GM15510 (cell line): ENCODE results near the gene FETUB.

Source experiments
- POLR2A ChIP-seq: IDR thresholded peaks from 3 replicates; pipeline ENCODE4 v1.6.1; 2011; ENCODE audit warnings: borderline replicate concordance; ENCODE audit not compliant: insufficient read length; ENCODE audit errors: extremely low read depth

The FETUB gene

DNA sequence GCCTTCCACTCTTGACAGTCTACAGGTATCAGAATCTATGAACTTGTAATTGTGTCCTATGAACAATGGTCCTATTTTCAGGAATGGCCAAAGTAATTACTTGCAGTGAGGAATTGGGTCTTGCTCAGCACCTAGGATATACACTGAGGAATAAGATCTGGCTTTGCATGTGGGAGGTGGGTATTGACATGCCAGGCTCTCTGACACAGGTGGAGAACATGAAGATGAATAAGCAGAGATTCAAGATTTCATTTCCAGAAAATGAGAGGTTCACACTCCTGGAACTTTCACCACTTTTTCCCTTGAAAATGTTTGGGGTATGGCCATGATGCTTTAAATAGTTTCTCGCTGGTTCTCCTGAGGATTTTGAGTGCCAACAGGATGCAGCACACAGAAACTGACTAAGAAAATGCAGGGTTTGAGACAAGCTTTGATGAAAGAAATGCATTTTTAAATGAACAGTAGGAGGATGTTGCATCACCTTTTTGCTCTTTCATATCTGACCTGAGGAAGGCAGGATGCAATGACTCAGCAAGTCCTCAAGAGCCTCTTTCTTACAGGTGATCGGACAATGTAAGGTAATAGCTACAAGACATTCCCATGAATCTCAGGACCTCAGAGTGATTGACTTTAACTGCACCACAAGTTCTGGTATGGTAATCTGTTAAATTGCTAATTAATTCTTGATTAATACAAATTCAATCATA is 29.3 kb downstream of the FETUB start:
- no peak for TF ChIP-seq POLR2A

DNA sequence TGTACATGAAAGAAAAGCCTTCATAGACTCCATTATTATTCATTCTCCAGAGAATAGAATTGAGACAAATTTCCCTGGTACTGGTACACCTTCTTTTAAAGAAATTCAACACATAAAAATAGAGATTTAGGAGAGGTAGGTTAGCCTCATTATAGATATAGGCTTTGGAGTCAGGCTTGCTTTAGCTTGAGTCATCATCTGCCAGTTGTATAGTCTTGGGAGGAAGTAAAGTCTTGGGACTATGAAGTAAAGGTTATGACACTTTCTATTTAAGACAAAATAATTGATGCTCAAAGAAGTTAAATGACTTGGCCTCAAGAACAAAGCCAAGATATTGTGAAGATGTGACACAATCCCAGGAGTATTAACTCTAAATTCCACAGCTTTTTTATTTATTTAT is 30.0 kb downstream of the FETUB start:
- TF ChIP-seq POLR2A: no peak

DNA sequence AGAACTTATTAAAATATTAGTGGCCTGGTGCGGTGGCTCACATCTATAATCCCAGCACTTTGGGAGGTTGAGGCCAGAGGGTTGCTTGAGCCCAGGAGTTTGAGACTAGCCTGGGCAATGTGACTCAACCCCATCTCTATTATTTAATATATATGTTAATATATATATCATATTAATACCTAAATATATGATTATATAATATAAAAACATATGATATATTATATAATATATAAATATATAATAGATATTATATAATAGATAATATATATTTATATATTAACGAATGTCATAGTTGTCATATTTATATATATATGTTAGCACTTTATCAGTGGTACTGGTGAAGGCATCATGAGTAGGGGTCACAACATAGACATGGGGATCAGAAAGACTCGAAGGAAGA is 30.9 kb downstream of the FETUB start:
- TF ChIP-seq POLR2A: no peak

DNA sequence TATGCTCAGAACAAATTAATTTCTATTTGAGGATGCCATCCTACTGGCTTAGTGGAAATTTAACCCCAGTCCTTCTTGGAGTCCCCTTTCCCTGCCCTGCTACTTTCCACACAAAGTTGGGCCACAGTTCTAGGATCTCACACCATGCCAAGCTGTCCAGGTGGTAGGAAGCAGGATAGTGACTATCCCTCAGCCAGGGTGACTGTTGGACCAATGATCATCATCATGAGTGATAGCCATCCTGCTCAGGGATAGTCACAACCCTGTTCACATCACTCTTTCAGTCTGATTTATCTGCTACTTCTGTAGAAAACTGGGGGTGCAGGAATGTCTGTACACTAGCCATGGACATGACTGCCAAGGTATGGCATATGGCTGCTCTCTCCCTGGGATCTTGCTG is 38.4 kb downstream of the FETUB start:
- no peak for TF ChIP-seq POLR2A

DNA sequence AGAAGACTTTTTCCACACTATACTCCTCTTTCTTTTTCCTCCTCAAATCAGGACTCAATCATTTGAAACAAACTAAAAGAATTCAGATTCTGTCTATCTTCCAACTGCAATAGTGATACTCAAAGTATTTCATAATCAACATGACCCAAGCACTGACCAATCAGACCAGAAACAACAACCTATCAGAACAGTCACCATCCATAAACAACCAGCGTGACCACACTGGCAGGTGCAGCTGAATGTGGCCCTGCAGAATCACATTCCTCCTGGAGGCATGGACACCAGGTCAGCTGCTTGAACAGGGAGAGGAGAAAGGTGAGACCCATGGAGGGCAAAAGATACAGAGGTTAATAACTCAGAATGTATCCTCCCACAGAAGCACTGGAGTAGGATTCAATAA is 39.0 kb downstream of the FETUB start:
- TF ChIP-seq POLR2A: no peak

DNA sequence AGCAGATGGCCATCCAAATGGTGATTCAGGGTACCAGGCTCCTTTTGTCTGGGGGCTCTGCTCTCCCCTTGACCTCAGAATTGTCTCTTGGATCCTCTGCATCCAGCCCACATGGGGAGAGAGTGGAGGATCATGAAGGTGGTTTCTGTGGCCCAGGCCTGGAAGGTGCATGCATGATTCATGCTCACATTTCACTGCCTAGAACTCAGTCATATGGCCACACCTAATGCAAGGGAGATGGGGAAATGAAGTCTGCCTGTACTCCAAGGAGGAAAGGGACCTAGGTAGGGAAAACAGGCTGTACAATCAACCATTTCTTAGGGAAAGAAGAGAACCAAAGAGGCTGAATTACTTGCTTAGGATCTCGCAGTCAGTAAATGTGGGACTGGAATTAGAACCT is 40.7 kb downstream of the FETUB start:
- TF ChIP-seq POLR2A: no peak

DNA sequence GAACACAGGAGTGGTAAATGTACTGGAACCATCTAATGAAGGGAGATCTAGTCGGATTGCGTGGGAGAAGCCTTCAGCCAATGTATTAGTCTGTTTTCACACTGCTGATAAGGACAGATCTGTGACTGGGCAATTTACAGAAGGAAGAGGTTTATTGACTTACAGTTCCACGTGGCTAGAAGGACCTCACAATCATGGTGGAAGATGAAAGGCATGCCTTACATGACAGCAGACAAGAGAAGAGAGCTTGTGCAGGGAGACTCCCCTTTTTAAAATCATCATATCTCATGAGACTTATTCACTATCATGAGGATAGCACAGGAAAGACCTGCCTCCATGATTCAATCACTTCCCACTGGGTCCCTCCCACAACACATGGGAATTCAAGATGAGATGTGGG is 42.6 kb downstream of the FETUB start:
- no peak for TF ChIP-seq POLR2A

DNA sequence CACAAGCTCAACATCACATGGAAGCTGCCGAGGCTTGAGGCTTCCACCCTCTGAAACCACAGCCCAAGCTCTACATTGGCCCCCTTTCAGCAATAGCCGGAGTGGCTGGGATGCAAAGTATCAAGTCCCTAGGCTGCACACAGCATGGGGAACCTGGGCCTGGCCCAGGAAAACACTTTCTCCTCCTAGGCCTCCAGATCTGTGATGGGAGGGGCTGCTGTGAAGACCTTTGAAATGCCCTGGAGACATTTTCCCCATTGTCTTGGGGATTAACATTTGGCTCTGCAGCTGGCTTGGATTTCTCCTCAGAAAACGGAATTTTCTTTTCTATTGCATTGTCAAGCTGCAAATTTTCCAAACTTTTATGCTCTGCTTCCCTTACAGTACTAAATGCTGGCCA is 43.8 kb downstream of the FETUB start:
- TF ChIP-seq POLR2A: no peak

DNA sequence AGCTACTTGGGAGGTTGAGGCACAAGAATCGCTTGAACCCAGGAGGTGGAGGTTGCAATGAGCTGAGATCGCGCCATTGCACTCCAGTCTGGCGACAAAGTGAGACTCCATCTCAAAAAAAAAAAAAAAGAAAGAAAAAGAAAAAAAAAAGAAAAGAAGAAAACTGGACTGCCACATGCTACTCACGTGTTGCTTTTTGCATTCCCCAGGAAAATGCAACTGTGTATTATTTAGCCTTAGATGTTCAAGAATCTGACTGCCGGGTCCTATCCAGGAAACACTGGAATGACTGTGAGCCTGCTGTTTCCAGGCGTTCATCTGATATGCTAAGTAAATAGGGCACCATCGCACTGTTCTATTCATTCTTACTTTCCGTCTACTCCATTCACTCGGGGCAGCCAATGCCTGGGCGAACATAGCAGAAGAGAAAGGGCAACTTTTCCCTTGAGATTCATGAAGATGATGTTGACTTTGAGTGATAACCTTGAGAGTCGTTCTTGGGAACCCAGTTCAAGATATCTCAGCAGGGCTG is 47.0 kb downstream of the FETUB start:
- TF ChIP-seq POLR2A: no peak

DNA sequence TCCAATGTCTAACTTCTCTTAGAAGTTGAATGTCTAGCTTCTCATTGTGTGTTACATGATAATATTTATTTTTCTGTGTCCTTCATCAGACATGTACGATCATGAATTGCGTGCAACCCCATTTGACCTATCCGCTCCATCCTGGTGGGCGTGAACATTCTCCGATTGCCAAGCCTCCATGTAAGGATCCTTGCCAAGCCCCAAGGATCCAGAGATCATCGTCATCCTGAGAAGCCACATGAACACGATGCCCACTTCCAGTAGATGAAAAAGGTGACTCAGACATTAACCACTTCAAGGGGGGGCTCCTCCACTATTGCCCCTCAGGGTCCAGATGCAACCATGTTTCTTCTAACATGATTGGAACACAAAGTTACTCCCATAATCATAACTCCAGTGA is 51.5 kb downstream of the FETUB start:
- TF ChIP-seq POLR2A: no peak

DNA sequence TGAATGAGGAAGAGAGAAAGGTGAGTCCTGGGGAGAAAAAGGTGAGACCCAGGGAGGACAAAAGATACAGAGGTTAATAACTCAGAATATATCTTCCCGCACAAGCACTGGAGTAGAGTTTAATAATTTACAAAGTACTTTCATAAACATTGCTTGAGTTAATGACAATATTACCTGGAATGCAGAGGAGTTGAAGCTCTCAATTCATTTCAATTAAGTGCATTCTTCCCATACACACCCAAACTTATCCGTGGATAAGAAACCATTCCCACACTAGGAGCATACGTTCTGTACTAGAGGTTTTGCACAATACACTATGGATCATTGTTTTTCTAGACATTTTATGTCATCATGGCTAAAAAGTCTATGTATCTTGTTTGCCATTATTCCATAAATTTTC is 53.6 kb downstream of the FETUB start:
- TF ChIP-seq POLR2A: no peak

DNA sequence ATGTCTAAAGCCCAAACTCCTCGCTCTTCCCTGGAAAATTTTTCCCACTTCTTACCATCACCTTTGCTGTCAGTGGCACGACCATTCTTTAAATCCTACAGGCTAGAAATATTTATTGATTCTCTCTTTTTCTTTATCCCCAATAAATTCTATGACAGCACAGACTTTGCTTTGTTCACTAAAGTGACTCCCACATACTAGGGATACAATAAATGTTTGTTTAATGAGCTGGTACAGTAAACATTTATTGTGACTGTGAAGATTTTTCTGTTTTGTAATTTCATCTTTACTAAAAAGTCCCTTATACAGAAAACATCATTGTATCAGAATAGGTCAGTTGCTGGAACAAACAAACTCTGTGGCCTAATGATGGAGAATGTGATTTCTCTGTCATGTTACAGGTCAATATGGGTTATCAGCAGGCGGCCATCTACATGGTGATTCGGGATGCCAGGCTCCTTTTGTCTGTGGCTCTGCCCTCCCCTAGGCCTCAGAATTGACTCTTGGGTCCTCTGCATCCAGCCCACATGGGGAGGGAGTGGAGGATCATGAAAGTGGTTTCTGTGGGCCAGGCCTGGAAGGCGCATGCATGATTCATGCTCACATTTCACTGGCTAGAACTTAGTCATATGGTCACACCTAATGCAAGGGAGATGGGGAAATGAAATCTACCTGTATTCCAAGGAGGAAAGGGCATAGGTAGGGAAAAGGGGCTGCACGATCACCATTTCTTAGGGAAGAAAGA is 54.3 kb downstream of the FETUB start:
- no peak for TF ChIP-seq POLR2A

DNA sequence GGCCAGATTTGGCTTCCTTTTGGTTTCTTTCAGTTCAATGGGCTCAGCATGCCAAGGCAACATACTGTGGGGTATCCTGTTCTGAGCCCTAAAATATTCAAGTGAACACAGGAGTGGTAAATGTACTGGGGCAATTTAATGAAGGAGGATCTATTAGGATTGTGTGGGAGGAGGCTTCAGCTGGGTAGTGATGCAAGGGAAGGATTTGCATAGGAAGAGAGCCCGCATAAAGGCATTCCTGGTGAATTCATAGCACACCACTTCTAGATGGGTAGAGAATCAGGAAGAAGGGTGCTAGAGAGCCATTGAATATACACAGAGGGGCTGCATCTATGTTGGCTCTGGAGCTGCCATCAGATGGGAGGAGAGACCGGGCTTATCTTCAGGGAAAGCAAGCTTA is 56.3 kb downstream of the FETUB start:
- no peak for TF ChIP-seq POLR2A

DNA sequence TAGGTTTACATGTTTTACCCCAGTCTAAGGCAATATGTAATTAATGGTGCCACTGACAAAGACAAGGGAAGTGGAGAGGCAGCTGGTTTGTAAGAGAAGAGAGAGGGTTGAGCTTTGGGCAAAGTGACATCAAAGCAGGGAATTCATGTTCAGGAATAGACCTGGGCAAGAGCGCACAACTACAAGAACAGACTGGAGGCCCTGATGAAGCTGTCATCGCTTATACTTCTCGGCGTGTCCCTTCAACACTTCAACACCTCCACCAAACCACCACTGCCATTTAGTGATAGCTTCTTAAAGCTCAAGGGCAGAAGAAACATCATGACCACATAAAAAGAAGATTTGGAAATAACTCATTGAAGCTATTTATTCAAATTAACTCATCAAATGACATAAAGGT is 57.3 kb downstream of the FETUB start:
- no peak for TF ChIP-seq POLR2A

DNA sequence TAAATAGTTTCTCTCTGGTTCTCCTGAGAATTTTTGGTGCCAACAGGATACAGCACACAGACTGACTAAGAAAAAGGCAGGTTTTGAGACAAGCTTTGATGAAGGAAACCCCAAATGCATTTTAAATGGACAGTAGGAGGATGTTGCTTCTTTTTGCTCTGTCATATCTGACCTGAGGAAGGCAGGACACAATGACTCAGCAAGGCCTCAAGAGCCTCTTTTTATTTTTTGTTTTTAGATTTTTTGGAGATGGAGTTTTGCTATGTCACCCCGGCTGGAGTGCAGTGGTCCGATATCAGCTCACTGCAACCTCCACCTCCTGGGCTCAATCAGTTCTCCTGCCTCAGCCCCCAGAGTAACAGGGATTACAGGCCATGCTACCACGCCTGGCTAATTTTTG is 60.1 kb downstream of the FETUB start:
- TF ChIP-seq POLR2A: no peak
